ENCODE results near the gene TAF9.

The TAF9 gene

GRCh38 chr5:69369340-69370121 lies at the start of gene TAF9, which contains the start of the genes AK6 and RAD17:
Gene TAF9 (minus strand): TSS chr5:69369520. CDS start chr5:69365737, 3,783 bp downstream.
Gene AK6 (minus strand): TSS chr5:69369520. CDS start chr5:69369490, 30 bp downstream.
Gene RAD17 (plus strand): TSS chr5:69369818. CDS start chr5:69372209, 2,391 bp downstream.
- no peaks in the 10 kb centered on the region for H3K27me3 ChIP-seq (ENCODE audit: control insufficient read depth, insufficient read depth, low read length)
- peak within 1 kb of the TSS; percentile 97 for H3K9ac ChIP-seq (ENCODE audit: low read depth, low read length)
- H3K4me1 ChIP-seq (ENCODE audit: control insufficient read depth, insufficient read depth, low read length): 0 out of 2 replicates have a peak, but pooled peaks cover 4% of the 10 kb centered on the region
- peak within 1 kb of the TSS; percentile 100 for H3K27ac ChIP-seq (ENCODE audit: low read depth, low read length)
- peaks cover 38% of the 10 kb centered on the region for H3K36me3 ChIP-seq (ENCODE audit: control insufficient read depth, insufficient read depth, low read length)
- peak within 1 kb of the TSS; percentile 88 for H3K4me3 ChIP-seq (ENCODE audit: low read depth, low read length)
- H3K9me3 ChIP-seq (ENCODE audit: control insufficient read depth, insufficient read depth, low read length): no peaks in the 10 kb centered on the region

GRCh38 chr5:69418554-69418953 lies 49.2 kb upstream of the TAF9 start:
- no peak overlapping the region for H3K4me3 ChIP-seq (ENCODE audit: low read depth, low read length)
- H3K27ac ChIP-seq (ENCODE audit: low read depth, low read length): no peak overlapping the region
- no peak overlapping the region for H3K9ac ChIP-seq (ENCODE audit: low read depth, low read length)
- no peaks in the 10 kb centered on the region for H3K27me3 ChIP-seq (ENCODE audit: control insufficient read depth, insufficient read depth, low read length)
- peaks cover 28% of the 10 kb centered on the region for H3K36me3 ChIP-seq (ENCODE audit: control insufficient read depth, insufficient read depth, low read length)
- H3K4me1 ChIP-seq (ENCODE audit: control insufficient read depth, insufficient read depth, low read length): peaks cover 11% of the 10 kb centered on the region
- H3K9me3 ChIP-seq (ENCODE audit: control insufficient read depth, insufficient read depth, low read length): no peaks in the 10 kb centered on the region

GRCh38 chr5:69416699-69417098 lies 47.4 kb upstream of the TAF9 start:
- peaks cover 11% of the 10 kb centered on the region for H3K4me1 ChIP-seq (ENCODE audit: control insufficient read depth, insufficient read depth, low read length)
- H3K36me3 ChIP-seq (ENCODE audit: control insufficient read depth, insufficient read depth, low read length): peaks cover 32% of the 10 kb centered on the region
- H3K4me3 ChIP-seq (ENCODE audit: low read depth, low read length): peak overlapping the region; percentile 99; the same call in 1 of the 2 replicates
- no peak overlapping the region for H3K27ac ChIP-seq (ENCODE audit: low read depth, low read length)
- H3K9me3 ChIP-seq (ENCODE audit: control insufficient read depth, insufficient read depth, low read length): no peaks in the 10 kb centered on the region
- no peaks in the 10 kb centered on the region for H3K27me3 ChIP-seq (ENCODE audit: control insufficient read depth, insufficient read depth, low read length)
- H3K9ac ChIP-seq (ENCODE audit: low read depth, low read length): no peak overlapping the region

GRCh38 chr5:69416180-69416579 lies 46.9 kb upstream of the TAF9 start:
- Histone ChIP-seq H3K4me3 (ENCODE audit: low read depth, low read length) (peak overlapping the region; percentile 99), H3K27me3 (ENCODE audit: control insufficient read depth, insufficient read depth, low read length) (no peaks in the 10 kb centered on the region), H3K9ac (ENCODE audit: low read depth, low read length) (peak overlapping the region; percentile 97), H3K27ac (ENCODE audit: low read depth, low read length) (peak overlapping the region; percentile 88), H3K4me1 (ENCODE audit: control insufficient read depth, insufficient read depth, low read length) (peaks cover 11% of the 10 kb centered on the region), H3K36me3 (ENCODE audit: control insufficient read depth, insufficient read depth, low read length) (peaks cover 37% of the 10 kb centered on the region), H3K9me3 (ENCODE audit: control insufficient read depth, insufficient read depth, low read length) (no peaks in the 10 kb centered on the region)

- Histone ChIP-seq H3K4me1 (ENCODE audit: control insufficient read depth, insufficient read depth, low read length) (peaks cover 11% of the 10 kb centered on the region), H3K9me3 (ENCODE audit: control insufficient read depth, insufficient read depth, low read length) (no peaks in the 10 kb centered on the region), H3K4me3 (ENCODE audit: low read depth, low read length) (peak overlapping the region; percentile 99), H3K9ac (ENCODE audit: low read depth, low read length) (peak overlapping the region; percentile 97), H3K36me3 (ENCODE audit: control insufficient read depth, insufficient read depth, low read length) (peaks cover 33% of the 10 kb centered on the region), H3K27me3 (ENCODE audit: control insufficient read depth, insufficient read depth, low read length) (no peaks in the 10 kb centered on the region), H3K27ac (ENCODE audit: low read depth, low read length) (peak overlapping the region; percentile 88)
Observed at GRCh38 chr5:69415584-69415958, 46.3 kb upstream of the TAF9 start.

GRCh38 chr5:69414885-69415583 lies 45.7 kb upstream of the TAF9 start, which contains the start of gene MARVELD2:
Gene MARVELD2 (plus strand): TSS chr5:69415116. CDS start chr5:69419386, 4,270 bp downstream.
- H3K27ac ChIP-seq (ENCODE audit: low read depth, low read length): peak within 1 kb of the TSS; percentile 88
- H3K9ac ChIP-seq (ENCODE audit: low read depth, low read length): peak within 1 kb of the TSS; percentile 97
- H3K4me3 ChIP-seq (ENCODE audit: low read depth, low read length): peak within 1 kb of the TSS; percentile 99
- no peaks in the 10 kb centered on the region for H3K9me3 ChIP-seq (ENCODE audit: control insufficient read depth, insufficient read depth, low read length)
- no peaks in the 10 kb centered on the region for H3K27me3 ChIP-seq (ENCODE audit: control insufficient read depth, insufficient read depth, low read length)
- peaks cover 33% of the 10 kb centered on the region for H3K36me3 ChIP-seq (ENCODE audit: control insufficient read depth, insufficient read depth, low read length)
- H3K4me1 ChIP-seq (ENCODE audit: control insufficient read depth, insufficient read depth, low read length): peaks cover 11% of the 10 kb centered on the region

GRCh38 chr5:69404659-69405330 lies 35.5 kb upstream of the TAF9 start:
- Histone ChIP-seq H3K36me3 (ENCODE audit: control insufficient read depth, insufficient read depth, low read length) (peaks cover 50% of the 10 kb centered on the region), H3K4me3 (ENCODE audit: low read depth, low read length) (no peak overlapping the region), H3K27me3 (ENCODE audit: control insufficient read depth, insufficient read depth, low read length) (no peaks in the 10 kb centered on the region), H3K27ac (ENCODE audit: low read depth, low read length) (no peak overlapping the region), H3K9me3 (ENCODE audit: control insufficient read depth, insufficient read depth, low read length) (no peaks in the 10 kb centered on the region), H3K4me1 (ENCODE audit: control insufficient read depth, insufficient read depth, low read length) (no peaks in the 10 kb centered on the region), H3K9ac (ENCODE audit: low read depth, low read length) (no peak overlapping the region)

- H3K36me3 ChIP-seq (ENCODE audit: control insufficient read depth, insufficient read depth, low read length): peaks cover 83% of the 10 kb centered on the region
Observed at GRCh38 chr5:69378376-69378775, 9.1 kb upstream of the TAF9 start.

GRCh38 chr5:69374911-69375446 lies 5.7 kb upstream of the TAF9 start:
- H3K27ac ChIP-seq (ENCODE audit: low read depth, low read length): no peak overlapping the region
- H3K4me3 ChIP-seq (ENCODE audit: low read depth, low read length): no peak overlapping the region
- H3K36me3 ChIP-seq (ENCODE audit: control insufficient read depth, insufficient read depth, low read length): peaks cover 61% of the 10 kb centered on the region
- no peaks in the 10 kb centered on the region for H3K9me3 ChIP-seq (ENCODE audit: control insufficient read depth, insufficient read depth, low read length)
- no peaks in the 10 kb centered on the region for H3K27me3 ChIP-seq (ENCODE audit: control insufficient read depth, insufficient read depth, low read length)
- H3K4me1 ChIP-seq (ENCODE audit: control insufficient read depth, insufficient read depth, low read length): no peaks in the 10 kb centered on the region
- H3K9ac ChIP-seq (ENCODE audit: low read depth, low read length): no peak overlapping the region

More at GRCh38 chr5:69378376-69378775, 9.1 kb upstream of the TAF9 start:
- H3K9ac ChIP-seq (ENCODE audit: low read depth, low read length): no peak overlapping the region
- no peak overlapping the region for H3K27ac ChIP-seq (ENCODE audit: low read depth, low read length)
- H3K4me3 ChIP-seq (ENCODE audit: low read depth, low read length): no peak overlapping the region
- H3K9me3 ChIP-seq (ENCODE audit: control insufficient read depth, insufficient read depth, low read length): no peaks in the 10 kb centered on the region
- H3K4me1 ChIP-seq (ENCODE audit: control insufficient read depth, insufficient read depth, low read length): no peaks in the 10 kb centered on the region
- H3K27me3 ChIP-seq (ENCODE audit: control insufficient read depth, insufficient read depth, low read length): no peaks in the 10 kb centered on the region

- Histone ChIP-seq H3K4me1 (ENCODE audit: control insufficient read depth, insufficient read depth, low read length) (0 out of 2 replicates have a peak, but pooled peaks cover 4% of the 10 kb centered on the region), H3K9me3 (ENCODE audit: control insufficient read depth, insufficient read depth, low read length) (no peaks in the 10 kb centered on the region), H3K4me3 (ENCODE audit: low read depth, low read length) (no peak overlapping the region), H3K9ac (ENCODE audit: low read depth, low read length) (no peak overlapping the region), H3K36me3 (ENCODE audit: control insufficient read depth, insufficient read depth, low read length) (peaks cover 42% of the 10 kb centered on the region), H3K27me3 (ENCODE audit: control insufficient read depth, insufficient read depth, low read length) (no peaks in the 10 kb centered on the region), H3K27ac (ENCODE audit: low read depth, low read length) (no peak overlapping the region)
Observed at GRCh38 chr5:69372394-69372793, 3.1 kb upstream of the TAF9 start.

Measured in HUES48 (cell line).